ENCODE results near the gene IL36G.

DNA sequence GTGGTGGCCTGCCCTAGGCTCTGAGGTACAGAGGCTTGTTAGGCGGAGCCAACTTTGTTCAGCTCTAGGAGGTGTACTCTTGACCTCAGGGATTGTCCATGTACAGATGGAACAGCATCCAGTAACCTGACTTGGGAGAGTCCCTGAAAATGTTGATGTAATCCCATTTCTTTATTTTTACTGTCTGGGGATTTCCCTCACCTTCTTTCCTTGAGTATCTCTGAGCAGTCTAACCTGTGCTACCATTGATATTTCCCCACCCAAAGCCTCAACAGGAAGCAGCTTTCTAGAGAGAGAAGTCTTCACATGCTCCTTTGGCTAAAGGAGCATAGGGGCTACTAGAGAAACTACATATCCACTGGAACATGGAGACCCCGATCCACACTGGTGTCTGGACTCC, 37.8 kb downstream of the IL36G start:
- TF ChIP-seq EZH2 (IDR thresholded peaks at IDR 0.05; ENCODE audit: borderline replicate concordance, low read depth, low read length) (no peak), SIN3A (IDR thresholded peaks at IDR 0.05; ENCODE audit: borderline replicate concordance in 2 of 2, control insufficient read depth in 1 of 2, low read depth in 2 of 2, low read length in 2 of 2) (no peak), ZEB2 (IDR thresholded peaks at IDR 0.05) (no peak), ZBTB7A (IDR thresholded peaks at IDR 0.05; ENCODE audit: borderline replicate concordance, control insufficient read depth, low read depth, low read length) (no peak)
- TF ChIP-seq, protein P1, sequence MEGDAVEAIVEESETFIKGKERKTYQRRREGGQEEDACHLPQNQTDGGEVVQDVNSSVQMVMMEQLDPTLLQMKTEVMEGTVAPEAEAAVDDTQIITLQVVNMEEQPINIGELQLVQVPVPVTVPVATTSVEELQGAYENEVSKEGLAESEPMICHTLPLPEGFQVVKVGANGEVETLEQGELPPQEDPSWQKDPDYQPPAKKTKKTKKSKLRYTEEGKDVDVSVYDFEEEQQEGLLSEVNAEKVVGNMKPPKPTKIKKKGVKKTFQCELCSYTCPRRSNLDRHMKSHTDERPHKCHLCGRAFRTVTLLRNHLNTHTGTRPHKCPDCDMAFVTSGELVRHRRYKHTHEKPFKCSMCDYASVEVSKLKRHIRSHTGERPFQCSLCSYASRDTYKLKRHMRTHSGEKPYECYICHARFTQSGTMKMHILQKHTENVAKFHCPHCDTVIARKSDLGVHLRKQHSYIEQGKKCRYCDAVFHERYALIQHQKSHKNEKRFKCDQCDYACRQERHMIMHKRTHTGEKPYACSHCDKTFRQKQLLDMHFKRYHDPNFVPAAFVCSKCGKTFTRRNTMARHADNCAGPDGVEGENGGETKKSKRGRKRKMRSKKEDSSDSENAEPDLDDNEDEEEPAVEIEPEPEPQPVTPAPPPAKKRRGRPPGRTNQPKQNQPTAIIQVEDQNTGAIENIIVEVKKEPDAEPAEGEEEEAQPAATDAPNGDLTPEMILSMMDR (IDR thresholded peaks at IDR 0.05 in 2 of 3, conservative IDR thresholded peaks at IDR 0.05 in 1 of 3; ENCODE audit: insufficient read depth in 2 of 3, low read depth in 1 of 3, low read length in 3 of 3) = no peak

Measured in K562 (cell line).